DOHH2 (cell line): ENCODE measurements around the gene HES2.

Experiments used
- H3F3A ChIP-seq: fragments of 200-600 bp; sonication (generic), shearing (Covaris generic); 2 replicates; pipeline ENCODE4 v1.6.0; 2016; ENCODE audit warnings: antibody characterized with exemption, mild to moderate bottlenecking; ENCODE audit not compliant: control insufficient read depth, insufficient read depth
- H3K27ac ChIP-seq: fragments of 200-600 bp; sonication (generic); 2 replicates; pipeline ENCODE4 v1.5.1; 2014; ENCODE audit warnings: low read depth, mild to moderate bottlenecking, low read length, moderate library complexity
- H3K27me3 ChIP-seq: fragments of 200-600 bp; sonication (generic); 2 replicates; pipeline ENCODE4 v1.6.1; 2014; ENCODE audit warnings: mild to moderate bottlenecking, low read length, mixed read lengths; ENCODE audit not compliant: control insufficient read depth
- H3K36me3 ChIP-seq: fragments of 200-600 bp; sonication (generic); 2 replicates; pipeline ENCODE4 v1.6.1; 2014; ENCODE audit warnings: mild to moderate bottlenecking, low read length, moderate library complexity, mixed read lengths; ENCODE audit not compliant: control insufficient read depth
- H3K4me1 ChIP-seq: fragments of 200-600 bp; sonication (generic); 2 replicates; pipeline ENCODE4 v1.6.1; 2014; ENCODE audit warnings: mild to moderate bottlenecking, low read length, mixed read lengths; ENCODE audit not compliant: control insufficient read depth
- H3K4me2 ChIP-seq: fragments of 200-600 bp; sonication (generic); 2 replicates; pipeline ENCODE4 v1.6.0; 2014; ENCODE audit warnings: mild to moderate bottlenecking, low read length, moderate library complexity
- H3K4me3 ChIP-seq: fragments of 200-600 bp; sonication (generic); 2 replicates; pipeline ENCODE4 v1.5.1; 2014; ENCODE audit warnings: mild to moderate bottlenecking, low read length, mixed read lengths
- H3K79me2 ChIP-seq: fragments of 200-600 bp; sonication (generic); 2 replicates; pipeline ENCODE4 v1.6.1; 2014; ENCODE audit warnings: mild to moderate bottlenecking, low read length, mixed read lengths; ENCODE audit not compliant: control insufficient read depth
- H3K9me2 ChIP-seq: fragments of 200-600 bp; sonication (generic); replicated peaks from 2 replicates; pipeline ENCODE4 v1.6.1; 2014; ENCODE audit warnings: mild to moderate bottlenecking, low read length, mixed read lengths; ENCODE audit not compliant: control insufficient read depth
- H3K9me3 ChIP-seq: fragments of 200-600 bp; sonication (generic); 2 replicates; pipeline ENCODE4 v1.6.1; 2014; ENCODE audit warnings: antibody characterized with exemption, low read length, mixed read lengths; ENCODE audit not compliant: control insufficient read depth, insufficient read depth
- H4K20me1 ChIP-seq: fragments of 200-600 bp; sonication (generic); 2 replicates; pipeline ENCODE4 v1.6.0; 2014; ENCODE audit warnings: low read depth, mild to moderate bottlenecking, antibody characterized with exemption, low read length, moderate library complexity; ENCODE audit not compliant: control insufficient read depth, insufficient read depth
- CTCF ChIP-seq: fragments of 200-600 bp; sonication (generic); IDR thresholded peaks from one replicate; pipeline ENCODE4 v1.5.1; 2014; ENCODE audit warnings: antibody characterized with exemption, mild to moderate bottlenecking, low read depth, low read length; ENCODE audit not compliant: poor library complexity, severe bottlenecking
- EZH2phosphoT487 ChIP-seq: fragments of 200-600 bp; sonication (generic); IDR thresholded peaks from 2 replicates; pipeline ENCODE4 v1.6.1; 2017; ENCODE audit warnings: borderline replicate concordance, mild to moderate bottlenecking, antibody characterized with exemption, low read length, moderate library complexity, mixed read lengths

HES2 gene

GRCh38 chr1:6467224-6467623 lies 47.5 kb upstream of the HES2 start:
- TF ChIP-seq EZH2phosphoT487 (no peak), CTCF (no peak)
- H3K4me2 ChIP-seq, result no peak overlapping the region
- H4K20me1 ChIP-seq, result no peaks in the 10 kb centered on the region
- no peaks in the 10 kb centered on the region for H3F3A ChIP-seq
- no peaks in the 10 kb centered on the region for H3K4me1 ChIP-seq
- no peak overlapping the region for H3K4me3 ChIP-seq
- H3K27me3 ChIP-seq, result no peaks in the 10 kb centered on the region
- no peaks in the 10 kb centered on the region for H3K36me3 ChIP-seq
- no peaks in the 10 kb centered on the region for H3K9me2 ChIP-seq
- no peak overlapping the region for H3K27ac ChIP-seq
- H3K79me2 ChIP-seq, result no peaks in the 10 kb centered on the region
- H3K9me3 ChIP-seq, result no peaks in the 10 kb centered on the region

- H3K36me3 ChIP-seq, result no peaks in the 10 kb centered on the region
- no peaks in the 10 kb centered on the region for H3K27me3 ChIP-seq
- H3K9me3 ChIP-seq, result no peaks in the 10 kb centered on the region
- H3K4me3 ChIP-seq, result no peak overlapping the region
- TF ChIP-seq EZH2phosphoT487 (no peak), CTCF (no peak)
- no peaks in the 10 kb centered on the region for H3F3A ChIP-seq
- H3K4me2 ChIP-seq, result no peak overlapping the region
- H3K9me2 ChIP-seq, result no peaks in the 10 kb centered on the region
- no peak overlapping the region for H3K27ac ChIP-seq
- H3K4me1 ChIP-seq, result no peaks in the 10 kb centered on the region
- no peaks in the 10 kb centered on the region for H4K20me1 ChIP-seq
- no peaks in the 10 kb centered on the region for H3K79me2 ChIP-seq
Observed at GRCh38 chr1:6466751-6467150, 47.0 kb upstream of the HES2 start.

- no peak within 1 kb of the TSS for H3K27ac ChIP-seq
- no peaks in the 10 kb centered on the region for H3K4me1 ChIP-seq
- no peaks in the 10 kb centered on the region for H4K20me1 ChIP-seq
- H3K9me2 ChIP-seq, result no peaks in the 10 kb centered on the region
- TF ChIP-seq EZH2phosphoT487 (no peak), CTCF (no peak)
- no peaks in the 10 kb centered on the region for H3K27me3 ChIP-seq
- no peaks in the 10 kb centered on the region for H3K79me2 ChIP-seq
- H3F3A ChIP-seq, result no peaks in the 10 kb centered on the region
- H3K36me3 ChIP-seq, result no peaks in the 10 kb centered on the region
- no peaks in the 10 kb centered on the region for H3K9me3 ChIP-seq
- no peak within 1 kb of the TSS for H3K4me3 ChIP-seq
- no peak within 1 kb of the TSS for H3K4me2 ChIP-seq
Observed at GRCh38 chr1:6466023-6466422, 46.3 kb upstream of the HES2 start, which contains the start of gene TNFRSF25. Gene TNFRSF25, minus strand, starts transcription at chr1:6466173. Its CDS starts 66 bp downstream, at chr1:6466107.

DNA sequence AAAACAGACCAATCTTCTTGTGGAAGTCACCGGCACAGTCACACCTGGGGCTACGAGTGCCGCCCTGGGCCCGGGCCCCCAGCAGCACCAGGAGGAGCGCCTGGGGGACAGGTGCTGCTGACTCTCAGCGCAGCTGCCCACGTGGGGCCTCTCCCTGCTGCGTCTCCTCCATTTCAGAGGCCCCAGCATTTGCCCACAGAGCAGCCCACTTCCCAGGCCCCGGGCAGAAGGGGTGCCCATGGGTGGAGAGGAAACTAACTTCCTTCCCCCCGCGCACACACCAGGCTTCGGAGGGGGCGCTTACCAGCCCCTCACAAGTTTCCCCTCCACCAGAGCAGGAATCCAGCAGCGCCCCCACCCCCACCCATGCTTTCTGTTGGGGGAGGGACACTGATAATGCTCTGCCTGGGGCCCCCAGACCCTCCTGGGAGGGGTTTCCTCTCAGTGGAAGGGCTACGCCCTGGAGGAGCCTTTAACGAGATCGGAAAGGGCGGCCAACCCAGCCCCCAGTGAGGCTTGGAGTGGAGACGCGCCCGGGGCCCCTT lies 45.8 kb upstream of the HES2 start:
- no peaks in the 10 kb centered on the region for H3K4me1 ChIP-seq
- no peak overlapping the region for H3K4me2 ChIP-seq
- no peaks in the 10 kb centered on the region for H3K9me3 ChIP-seq
- no peaks in the 10 kb centered on the region for H3K36me3 ChIP-seq
- H3K27ac ChIP-seq, result no peak overlapping the region
- no peak overlapping the region for H3K4me3 ChIP-seq
- H3F3A ChIP-seq, result no peaks in the 10 kb centered on the region
- TF ChIP-seq EZH2phosphoT487, result no peak
- no peak for TF ChIP-seq CTCF
- no peaks in the 10 kb centered on the region for H3K79me2 ChIP-seq
- no peaks in the 10 kb centered on the region for H4K20me1 ChIP-seq
- H3K9me2 ChIP-seq, result no peaks in the 10 kb centered on the region
- H3K27me3 ChIP-seq, result no peaks in the 10 kb centered on the region
